Hematopoietic multipotent progenitor cell treated with erythropoietin and hydrocortisone succinate and interleukin-3 and kit ligand, for 6 days (in vitro differentiated cells): Measurements from ENCODE around the gene FOXE3.

ENCODE experiments used
- DNase-seq: peaks from one replicate; pipeline ENCODE4 v3.0.0-alpha.2; 2015

The FOXE3 gene

DNA sequence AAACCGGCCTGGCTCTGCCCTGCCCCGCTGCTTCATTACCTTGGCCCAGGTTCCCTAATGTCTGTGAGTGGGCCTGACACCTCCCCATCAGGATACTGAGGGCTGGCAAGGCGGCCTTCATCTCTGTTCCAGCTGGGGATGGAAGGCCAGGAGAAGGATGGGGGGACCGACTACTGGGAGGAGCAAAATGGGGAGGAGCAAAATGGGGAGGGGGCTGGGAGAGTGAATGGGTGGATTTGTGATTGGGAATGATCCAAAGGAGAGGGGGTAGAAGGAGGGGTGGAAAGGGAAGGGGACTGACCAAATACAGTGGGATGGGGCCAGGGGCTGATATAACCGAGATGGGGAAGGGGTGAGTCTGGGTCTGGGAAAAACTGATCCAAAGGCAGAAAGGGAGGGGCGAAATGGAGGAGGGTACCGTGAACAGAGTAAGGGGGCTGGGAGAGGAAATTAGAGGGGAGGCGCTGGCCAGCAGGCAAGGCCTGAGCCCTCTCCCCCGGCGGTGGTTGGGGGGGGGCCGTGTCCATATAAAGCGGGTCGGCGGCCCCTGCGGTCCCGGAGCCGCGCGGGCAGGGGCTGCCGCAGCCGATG is at the start of gene FOXE3:
FOXE3 (plus strand) TSS at position 558 of the 591 bp plus-strand sequence; CDS start at position 589, 31 bp downstream.
- DNase-seq: no peak

DNA sequence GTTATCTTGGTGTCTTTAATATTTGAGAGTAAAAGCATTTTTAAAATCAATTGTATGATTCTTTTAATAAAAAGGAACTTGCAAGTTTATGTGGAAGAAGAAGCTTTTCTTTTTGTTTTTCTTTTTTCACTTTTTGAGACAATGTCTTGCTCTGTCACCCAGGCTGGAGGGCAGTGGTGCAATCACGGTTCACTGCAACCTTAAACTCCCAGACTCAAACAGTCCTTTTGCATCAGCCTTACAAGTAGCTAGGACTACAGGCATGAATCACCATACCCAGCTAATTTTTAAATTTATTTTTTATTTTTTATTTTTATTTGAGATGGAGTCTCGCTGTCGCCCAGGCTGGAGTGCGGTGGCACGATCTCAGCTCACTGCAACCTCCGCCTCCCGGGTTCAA is 48.4 kb upstream of the FOXE3 start:
- no peak for DNase-seq

DNA sequence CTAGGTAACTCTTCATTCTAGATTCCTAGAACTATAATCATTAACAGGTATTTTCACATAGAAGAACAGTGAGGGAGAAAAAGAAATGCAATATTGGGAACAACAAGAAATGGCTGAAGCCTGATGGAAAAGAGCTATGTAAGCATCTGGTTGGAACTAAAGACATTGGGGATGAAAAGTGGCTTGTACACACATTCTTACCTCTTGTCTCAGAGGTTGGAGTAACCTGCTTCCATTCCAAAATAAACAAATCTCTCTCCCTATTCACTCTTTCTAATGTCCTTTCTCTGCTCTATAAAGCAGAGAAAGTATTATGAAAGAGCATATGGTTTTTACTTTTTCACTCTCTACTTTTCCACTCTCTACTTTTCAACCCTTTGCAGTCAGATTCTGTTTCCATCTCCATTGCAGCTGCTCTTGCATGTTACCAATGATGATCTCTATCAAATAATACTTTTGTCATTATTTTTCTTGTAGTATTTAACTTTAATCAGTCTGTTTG is 45.0 kb upstream of the FOXE3 start:
- DNase-seq: no peak

DNA sequence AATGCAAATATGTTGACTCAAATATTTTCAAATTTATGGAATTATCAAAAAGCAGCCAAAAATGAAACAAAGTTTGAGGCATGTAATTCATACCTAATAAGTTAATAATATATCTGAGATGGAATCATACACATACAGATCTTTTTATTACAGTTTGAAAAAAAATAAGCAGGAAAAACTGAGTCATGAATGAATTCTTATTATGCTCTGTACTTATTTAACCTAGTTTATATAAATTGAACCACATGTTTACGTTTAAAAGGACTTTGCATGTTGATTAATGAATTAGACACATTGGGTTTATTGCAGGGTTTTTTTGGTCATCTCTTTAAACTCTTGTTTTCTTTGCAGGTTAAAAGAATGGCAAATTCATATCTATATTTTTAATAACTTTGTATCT is 41.6 kb upstream of the FOXE3 start:
- DNase-seq: no peak

DNA sequence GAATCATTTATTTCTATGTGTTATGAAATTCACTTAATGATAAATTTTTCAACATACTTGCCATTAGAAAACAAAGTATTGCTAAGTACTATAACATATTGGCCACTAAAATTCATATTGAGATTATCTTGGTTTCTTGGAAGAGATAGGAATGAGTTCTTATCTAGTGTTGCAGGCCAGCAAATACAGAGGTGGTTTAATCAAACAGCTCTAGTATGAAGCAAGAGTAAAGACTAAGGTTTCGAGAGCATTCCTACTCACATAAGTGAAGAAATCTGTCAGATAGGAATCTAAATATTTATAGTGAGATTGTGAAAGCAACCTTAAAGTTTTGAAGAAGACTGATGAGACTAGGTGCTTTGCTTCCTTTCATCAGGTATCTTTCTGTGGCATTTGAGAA is 37.9 kb upstream of the FOXE3 start:
- peak; percentile 65 for DNase-seq

DNA sequence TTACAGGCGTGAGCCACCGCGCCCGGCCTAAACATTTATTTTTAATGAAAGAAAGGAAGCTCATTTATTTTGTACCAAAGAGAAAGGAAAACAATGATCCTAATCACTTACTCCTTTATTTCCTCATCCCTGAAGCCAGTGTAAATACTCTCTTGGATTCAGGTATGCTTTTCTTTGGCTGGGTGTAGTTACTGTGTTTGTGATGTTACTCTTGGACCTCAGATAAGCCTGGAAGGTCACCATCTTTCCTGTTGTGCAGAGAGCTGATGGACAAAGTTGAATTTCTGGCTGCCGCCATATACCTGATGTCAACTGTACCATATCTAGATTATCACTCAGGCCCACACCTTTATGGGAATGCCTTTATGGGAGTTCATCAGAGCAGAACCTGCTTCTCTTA is 35.4 kb upstream of the FOXE3 start:
- no peak for DNase-seq

DNA sequence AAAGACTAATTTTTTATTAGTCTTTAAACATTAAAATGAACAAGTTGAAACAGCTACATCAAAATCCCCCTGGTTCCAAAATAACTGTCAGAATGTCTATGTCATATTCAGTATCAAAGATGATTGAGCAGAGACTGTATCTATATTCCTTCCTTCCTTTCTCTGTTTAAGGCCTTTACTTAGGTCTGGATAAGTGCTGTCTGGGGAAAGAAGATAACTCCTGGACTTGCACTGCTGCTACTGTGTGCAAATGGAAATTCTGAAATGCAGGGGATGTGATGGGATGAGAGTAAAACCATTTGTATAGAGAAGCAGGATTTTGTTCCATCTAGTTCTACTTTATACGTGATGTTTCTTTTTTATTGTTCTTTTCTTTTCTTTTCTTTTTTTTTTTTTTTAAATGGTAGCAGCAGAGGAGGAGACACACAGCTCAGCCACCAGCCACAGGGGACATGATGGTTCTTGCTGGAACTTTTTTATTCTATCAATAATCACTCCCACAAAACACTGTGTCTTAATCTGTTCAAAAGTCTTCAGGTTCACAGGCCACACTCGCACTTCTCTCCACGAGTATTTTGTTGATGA is 33.6 kb upstream of the FOXE3 start:
- DNase-seq: peak; percentile 28

DNA sequence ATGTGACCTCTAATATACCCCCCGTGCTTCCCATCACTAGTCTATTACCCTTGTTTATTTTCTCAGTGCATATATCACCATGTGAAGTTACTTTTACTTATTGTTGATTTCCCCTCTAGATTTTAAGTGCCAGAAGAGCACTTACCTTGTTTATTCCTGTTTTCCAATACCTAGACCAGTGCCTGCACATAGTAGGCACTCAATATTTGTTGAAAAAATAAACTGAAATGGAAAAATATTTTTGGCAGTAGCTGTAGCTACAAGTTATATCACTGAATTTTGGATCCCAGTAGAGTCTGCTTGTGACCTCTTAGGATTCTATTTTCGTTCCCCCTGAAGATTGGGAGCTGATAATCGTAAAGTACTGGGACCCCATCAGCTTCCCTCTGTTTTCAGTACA is 32.0 kb upstream of the FOXE3 start:
- no peak for DNase-seq

DNA sequence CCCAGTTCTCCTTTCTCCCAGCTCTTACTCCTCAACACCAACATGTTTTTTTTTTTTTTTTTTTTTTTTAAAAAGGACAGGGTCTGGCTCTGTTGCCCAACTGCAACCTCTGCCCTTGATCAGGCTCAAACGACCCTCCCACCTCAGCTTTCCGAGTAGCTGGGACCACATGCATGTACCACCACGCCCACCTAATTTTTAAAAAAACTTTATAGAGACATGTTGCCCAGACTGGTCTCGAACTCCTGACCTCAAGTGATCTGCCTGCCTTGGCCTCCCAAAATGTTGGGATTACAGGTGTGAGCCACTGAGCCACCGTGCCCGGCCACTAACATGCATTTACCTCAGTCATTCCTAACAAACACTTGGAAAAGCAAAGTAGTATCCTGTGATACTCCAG is 31.1 kb upstream of the FOXE3 start:
- no peak for DNase-seq

DNA sequence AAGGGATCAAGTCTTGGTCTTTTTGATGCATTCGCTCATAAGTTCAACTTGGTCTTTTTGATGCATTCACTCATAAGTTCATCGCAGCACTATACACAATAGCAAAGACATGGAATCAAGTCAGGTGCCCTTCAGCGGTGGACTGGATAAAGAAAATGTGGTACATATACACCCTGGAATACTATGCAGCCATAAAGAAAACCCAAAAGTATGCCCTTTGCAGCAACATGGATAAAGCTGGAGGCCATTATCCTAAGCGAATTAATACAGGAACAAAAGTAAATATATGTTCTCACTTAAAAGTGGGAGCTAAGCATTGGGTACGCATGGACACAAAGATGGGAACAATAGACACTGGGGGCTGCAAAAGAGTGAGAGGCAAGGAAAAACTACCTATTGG is 29.8 kb upstream of the FOXE3 start:
- no peak for DNase-seq

DNA sequence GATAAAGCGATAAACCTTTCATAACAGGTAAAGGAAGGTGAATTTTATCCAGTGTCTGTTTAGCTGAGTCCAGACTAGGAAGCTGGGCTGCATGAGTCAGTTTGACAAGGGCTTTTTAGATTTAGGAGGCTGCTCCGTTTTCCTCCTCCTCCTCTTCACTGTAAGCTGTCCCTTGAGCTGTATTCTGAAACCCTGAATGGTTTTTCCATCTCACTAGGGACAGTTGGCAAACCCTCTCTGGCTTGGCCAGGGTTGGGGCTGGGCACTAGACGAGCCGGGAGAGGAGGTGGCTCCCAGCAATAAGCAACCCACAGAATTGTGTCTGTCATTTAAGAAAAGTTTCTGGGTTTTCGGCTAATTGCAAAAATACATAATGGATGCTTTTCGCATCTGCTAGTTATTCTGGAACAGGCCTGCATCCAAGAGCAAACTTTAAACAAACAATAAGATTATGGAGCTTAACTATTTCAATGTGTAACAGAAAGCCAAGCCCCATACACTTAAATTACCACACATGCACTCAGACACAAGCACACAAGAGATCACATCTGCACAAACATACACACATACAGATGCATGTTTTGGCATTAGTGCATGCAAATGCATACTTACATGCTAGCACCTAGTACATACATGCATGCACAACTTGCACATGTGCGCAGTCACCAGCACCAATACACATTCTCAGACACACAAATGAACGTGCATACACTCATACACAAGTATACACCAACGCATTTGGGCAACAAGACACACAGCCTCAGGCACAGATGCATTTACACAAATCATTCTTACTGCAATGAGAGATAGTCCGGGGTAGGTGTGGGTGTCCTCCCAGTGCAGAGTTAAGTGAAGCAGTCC is 27.8 kb upstream of the FOXE3 start:
- DNase-seq: no peak

DNA sequence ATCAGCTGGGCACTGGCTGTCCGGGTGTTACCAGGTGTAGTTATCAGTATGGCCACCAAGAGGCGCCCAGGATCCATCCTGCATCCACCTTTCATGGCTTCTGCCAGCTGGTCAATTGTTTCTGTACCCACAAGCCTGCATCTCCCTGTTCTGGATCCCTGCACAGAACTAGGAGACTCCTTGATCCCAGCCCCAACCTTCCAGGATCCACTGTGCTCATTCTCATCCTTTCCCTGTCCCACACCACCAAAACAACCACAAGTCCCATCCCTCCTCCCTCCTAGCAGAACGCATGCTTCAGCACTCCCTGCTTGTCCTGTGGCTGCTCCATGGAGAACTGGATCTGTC is 27.2 kb upstream of the FOXE3 start:
- peak; percentile 80 for DNase-seq

DNA sequence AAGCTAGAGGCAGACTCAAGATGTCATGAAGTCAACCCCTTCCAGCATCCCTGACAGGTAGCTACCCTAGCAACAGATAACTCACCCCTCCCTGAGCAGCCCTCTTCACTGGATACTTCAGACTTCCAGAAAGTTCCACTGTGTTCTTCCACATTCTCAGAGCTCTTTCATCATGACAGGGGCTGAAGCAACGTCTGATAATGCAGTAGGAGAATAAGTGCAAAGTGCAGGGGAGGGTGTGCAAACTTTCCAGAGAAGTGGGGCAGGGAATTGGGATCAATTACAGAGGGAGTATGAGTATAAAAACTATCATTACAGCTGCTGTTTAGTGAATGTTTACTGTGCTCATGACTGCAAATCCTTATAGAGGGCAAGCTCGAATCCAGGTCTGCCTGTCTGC is 26.4 kb upstream of the FOXE3 start:
- no peak for DNase-seq

DNA sequence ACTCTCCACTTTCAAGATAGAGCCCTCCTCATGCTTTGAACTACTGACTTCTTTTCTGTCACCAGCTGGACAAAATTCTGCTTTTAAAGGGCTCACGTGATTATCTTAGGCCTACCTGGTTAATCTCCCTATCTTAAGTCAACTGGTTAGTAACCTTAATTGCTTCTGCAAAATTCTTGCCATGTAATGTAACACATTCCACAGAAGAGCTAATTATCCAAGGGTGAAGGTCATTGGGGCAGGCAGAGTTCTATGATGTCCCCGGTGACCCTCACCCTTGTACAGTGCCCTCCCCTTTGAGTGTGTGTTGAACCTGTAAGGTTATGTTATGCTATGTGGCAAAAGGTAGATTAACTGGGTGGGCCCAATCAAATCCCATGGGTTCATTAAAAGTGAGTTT is 25.2 kb upstream of the FOXE3 start:
- DNase-seq: no peak

DNA sequence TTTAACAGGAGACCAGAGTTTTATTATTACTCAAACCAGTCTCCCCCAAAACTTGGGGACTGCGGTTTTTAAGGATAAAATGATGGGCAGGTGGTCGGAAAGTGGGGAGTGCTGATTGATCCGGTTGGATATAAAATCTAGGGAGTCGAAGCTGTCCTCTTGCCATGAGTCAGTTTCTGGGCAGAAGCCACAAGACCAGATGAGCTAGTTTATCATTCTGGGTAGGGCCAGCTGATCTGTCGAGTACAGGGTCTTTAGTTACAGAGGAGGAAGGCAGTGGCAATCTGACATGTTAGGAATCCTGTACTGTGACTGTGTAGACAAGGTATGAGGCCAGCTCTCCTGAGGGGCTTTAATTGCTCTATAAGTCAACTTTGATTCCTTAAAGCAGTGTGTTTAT is 22.9 kb upstream of the FOXE3 start:
- DNase-seq: no peak

DNA sequence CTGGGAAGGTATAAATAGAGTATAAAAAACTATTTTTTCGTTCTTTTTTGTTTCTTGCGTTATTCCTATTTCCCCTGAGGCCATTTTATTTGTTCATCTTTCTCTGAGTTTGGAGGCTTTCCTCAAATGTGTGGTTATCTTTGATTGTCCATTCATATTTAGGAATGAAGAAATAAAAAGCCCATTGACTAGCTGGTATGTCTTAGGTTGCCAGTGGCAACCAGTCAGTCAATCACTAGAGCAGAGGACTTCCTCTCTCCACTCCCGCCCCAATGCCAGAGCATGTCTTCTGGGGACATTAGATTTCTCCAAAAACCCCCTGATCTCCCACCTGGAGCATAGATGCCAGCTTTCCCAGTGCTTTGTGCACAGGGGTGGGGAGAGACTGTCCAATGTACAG is 20.7 kb upstream of the FOXE3 start:
- DNase-seq: no peak

DNA sequence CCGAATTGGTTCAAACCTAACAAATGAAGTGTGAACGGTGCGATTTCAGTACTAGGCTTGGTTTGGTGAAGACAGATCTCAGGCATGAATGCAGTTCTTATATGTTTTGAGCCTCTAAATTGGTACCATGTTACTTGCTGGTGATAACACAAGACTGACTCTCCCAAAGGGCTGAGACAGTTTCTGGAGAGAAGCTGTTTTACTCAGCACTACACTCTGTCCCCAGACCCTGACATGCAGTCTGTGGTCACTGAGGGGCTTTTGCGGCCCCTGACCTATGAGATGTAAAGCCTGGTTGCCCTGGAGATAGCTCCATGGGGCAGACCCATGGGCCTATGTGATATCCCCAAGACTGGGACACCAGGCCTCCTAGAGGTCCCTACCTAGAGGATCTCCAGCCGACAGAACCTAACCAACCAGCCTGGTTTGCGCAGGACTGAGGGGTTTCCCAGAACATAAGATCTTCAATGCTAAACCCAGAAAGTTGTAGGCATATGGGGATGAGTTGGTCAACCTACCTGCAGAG is 19.4 kb upstream of the FOXE3 start:
- DNase-seq: no peak

DNA sequence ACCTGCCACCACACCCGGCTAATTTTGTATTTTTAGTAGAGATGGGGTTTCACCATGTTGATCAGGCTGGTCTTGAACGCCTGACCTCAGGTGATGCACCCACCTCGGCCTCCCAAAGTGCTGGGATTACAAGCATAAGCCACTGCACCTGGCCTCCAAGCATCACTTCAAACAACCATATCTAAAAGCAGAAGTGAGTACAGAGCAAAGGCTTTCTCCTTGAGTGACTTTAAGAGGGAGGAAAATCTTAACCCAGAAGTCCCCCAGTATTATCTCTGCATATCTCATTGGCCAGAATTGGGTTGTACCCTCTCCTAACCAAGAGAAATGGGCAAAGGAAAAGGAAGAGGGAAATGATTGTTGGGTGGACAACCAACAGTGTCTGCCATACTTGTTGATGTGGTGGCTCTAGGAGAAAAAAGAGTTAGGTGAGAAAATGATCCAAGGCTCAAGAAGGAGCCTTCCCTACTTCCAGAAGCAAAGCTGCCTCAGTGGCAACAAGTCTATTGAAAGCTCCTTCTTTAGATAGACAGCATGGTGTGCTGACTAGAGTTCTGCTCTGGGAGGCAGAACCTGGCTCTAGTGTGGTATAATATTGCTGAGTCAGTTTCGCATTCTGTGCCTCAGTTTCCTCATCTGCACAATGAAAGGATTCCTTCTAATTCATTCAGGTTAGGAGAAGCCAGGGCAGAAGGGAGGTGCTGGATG is 16.8 kb upstream of the FOXE3 start:
- no peak for DNase-seq

DNA sequence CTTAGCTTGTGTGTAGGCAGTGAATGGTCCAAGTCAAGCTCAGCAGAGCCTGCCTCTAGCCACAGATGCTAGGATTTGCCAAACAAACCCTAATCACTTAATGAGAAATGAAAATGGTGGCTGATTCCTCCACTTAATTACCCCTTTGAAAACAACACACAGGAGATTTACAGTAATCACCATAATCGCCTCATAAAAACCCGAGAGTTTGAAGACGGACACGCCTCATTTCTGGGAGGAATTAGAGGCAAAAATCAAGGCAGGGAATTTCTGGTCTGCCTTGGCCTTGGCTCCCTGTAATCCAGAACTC is 16.3 kb upstream of the FOXE3 start:
- no peak for DNase-seq

DNA sequence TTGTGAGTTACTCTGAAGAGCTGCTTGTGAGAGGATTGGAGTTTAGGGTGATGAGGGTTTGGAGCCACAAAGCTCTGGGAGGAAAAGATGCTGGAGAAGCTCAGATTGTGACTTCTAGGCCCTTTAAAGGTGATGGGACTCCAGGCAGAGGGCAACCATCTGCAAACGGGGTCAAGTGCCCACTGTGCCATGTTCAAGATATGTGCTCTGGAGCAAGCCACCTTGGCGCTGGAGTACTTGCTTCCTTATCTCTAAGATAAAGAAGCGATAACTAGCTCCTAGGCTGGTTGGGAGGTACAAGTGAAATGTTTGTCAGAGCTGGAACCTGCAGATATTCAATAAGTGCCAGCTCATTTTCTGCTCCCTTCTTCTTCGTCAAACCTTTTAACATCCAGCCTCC is 14.3 kb upstream of the FOXE3 start:
- DNase-seq: no peak

DNA sequence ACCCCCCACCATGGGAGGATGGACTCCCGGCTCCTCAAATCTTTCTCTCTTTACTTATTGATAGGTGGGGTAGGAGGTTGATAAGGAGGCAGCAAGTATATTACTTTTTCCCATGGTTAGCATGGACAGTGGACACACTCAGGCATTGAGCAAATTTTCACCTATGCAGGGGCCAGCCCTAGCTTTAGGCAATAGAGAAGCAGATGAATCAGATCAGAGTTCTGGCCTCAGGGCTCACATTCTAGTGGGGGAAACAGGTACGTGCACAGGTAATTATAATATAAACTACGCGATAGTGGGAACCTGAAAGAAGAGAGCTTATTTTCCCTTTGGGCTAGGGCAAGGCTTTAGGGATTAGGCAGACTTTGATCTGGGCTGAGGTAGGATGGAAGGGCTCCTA is 13.5 kb upstream of the FOXE3 start:
- no peak for DNase-seq

DNA sequence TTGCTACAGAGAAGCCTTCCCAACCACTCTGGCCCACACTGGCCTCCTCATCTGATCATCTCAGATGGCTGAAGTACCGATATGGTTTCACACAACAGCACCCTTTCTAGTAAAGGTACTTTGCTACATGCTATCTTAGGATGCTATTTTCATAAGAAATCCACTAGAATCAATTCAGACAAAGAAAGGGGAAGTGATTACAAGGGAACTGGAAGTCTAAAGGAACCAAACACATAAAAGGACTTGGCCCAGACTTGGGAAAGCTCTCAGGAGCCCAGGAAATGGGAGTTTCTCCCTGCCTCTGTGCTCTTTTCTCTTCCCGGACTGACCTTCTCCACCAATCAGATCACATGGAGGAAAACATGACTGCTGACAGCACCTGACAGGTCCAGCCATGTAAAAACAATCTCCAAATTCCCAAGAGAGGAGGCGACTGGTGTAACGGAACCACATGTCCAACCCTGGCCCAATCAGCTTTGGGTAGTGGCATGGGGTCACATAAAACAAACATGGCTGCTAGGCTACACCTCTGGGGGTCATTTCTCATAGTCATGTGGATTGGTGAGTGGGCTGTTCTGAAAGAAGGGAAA is 12.7 kb upstream of the FOXE3 start:
- DNase-seq: no peak

DNA sequence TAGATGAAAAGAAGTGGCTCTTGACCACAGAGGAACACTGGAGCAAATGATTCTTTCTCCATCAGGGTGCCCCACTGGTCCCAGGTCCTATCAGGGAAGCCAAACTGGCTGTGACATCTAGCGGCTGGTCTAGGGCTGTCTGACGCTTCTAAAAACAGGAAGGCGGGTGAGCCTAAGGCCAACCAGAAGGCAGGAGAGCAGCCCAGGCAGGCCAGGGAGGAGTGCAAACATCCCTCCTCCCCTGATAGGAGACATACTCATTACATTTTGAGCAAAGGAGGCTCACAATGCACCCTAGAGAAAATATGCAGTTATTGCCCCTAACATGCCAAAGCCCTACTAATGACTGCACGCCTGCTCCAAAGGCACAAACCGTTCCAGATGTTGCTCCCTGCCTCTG is 10.4 kb upstream of the FOXE3 start:
- peak; percentile 34 for DNase-seq
